ENCODE data around the gene RIPK1. TPM values are rescaled to one million over a fixed set of nuclear protein-coding genes. Genes with fewer than 3 reads are reported as not detected.
"Not testable (repeated sequence)": the region's sequence is repeated elsewhere in the genome, so short reads cannot be mapped to it uniquely, and the experiment has no call there.

The RIPK1 gene
- 20.1 TPM for total RNA-seq

- intact Hi-C loops (cut with DNase I): loop anchor here (1.0 to 5.0 kb wide), 4 partner anchors 50 to 1068 kb away; partner anchors contain the start of genes BPHL, TUBB2A and WRNIP1
Measured at GRCh38 chr6:3068329-3069214, at the start of gene RIPK1. TSS of gene RIPK1 (plus strand) at chr6:3068494. CDS start at chr6:3076824, 8,330 bp downstream.

GRCh38 chr6:3019065-3019464 is 49.2 kb upstream of the RIPK1 start:
- Histone ChIP-seq H3K4me3 (no peak overlapping the region), H3K4me1 (peaks cover under 1% of the 10 kb centered on the region in 2 donors), H3K27me3 (no peaks in the 10 kb centered on the region), H3K27ac (no peak overlapping the region), H3K9me3 (no peaks in the 10 kb centered on the region), H3K36me3 (peaks cover 10 to 40% of the 10 kb centered on the region in 2 donors)
- no peak for TF ChIP-seq CTCF (IDR thresholded peaks at IDR 0.05)
- no peak for DNase-seq (ENCODE audit: low spot score in 2 of 2)
- intact Hi-C loops (cut with DNase I): no loop called here

More at GRCh38 chr6:3068329-3069214, at the start of gene RIPK1:
- peak; percentile 74 to 95 for DNase-seq (ENCODE audit: low spot score in 2 of 2)
- Histone ChIP-seq H3K4me1 (peaks cover 8 to 19% of the 10 kb centered on the region in 2 donors), H3K36me3 (peaks cover 0 to under 1% of the 10 kb centered on the region in 2 donors), H3K27ac (peak within 1 kb of the TSS; percentile 96 to 98), H3K27me3 (no peaks in the 10 kb centered on the region), H3K9me3 (no peaks in the 10 kb centered on the region), H3K4me3 (peak within 1 kb of the TSS; percentile 77 to 85)
- peak in 2 of 3 experiments; percentile 26 to 46 for TF ChIP-seq CTCF (IDR thresholded peaks at IDR 0.05)

GRCh38 chr6:3019749-3020320 is 48.5 kb upstream of the RIPK1 start:
- peaks cover 9 to 33% of the 10 kb centered on the region in 2 donors for H3K36me3 ChIP-seq
- no peak for DNase-seq (ENCODE audit: low spot score in 2 of 2)
- H3K4me1 ChIP-seq: peaks cover 5 to 8% of the 10 kb centered on the region in 2 donors
- TF ChIP-seq CTCF (IDR thresholded peaks at IDR 0.05): no peak
- intact Hi-C loops (cut with DNase I): no loop called here
- no peak overlapping the region for H3K27ac ChIP-seq
- no peaks in the 10 kb centered on the region for H3K9me3 ChIP-seq
- no peaks in the 10 kb centered on the region for H3K27me3 ChIP-seq
- H3K4me3 ChIP-seq: no peak overlapping the region

GRCh38 chr6:3020976-3021598 is 47.2 kb upstream of the RIPK1 start:
- H3K27ac ChIP-seq; H3K9me3 ChIP-seq; intact Hi-C loops (cut with DNase I); H3K4me1 ChIP-seq; H3K4me3 ChIP-seq; DNase-seq (ENCODE audit: low spot score in 2 of 2); H3K27me3 ChIP-seq: not testable (repeated sequence)
- peaks cover 3 to 25% of the 10 kb centered on the region in 2 donors for H3K36me3 ChIP-seq

- peak overlapping the region; percentile 59 to 69 for H3K4me3 ChIP-seq
- H3K9me3 ChIP-seq: no peaks in the 10 kb centered on the region
- H3K4me1 ChIP-seq: peaks cover 5 to 9% of the 10 kb centered on the region in 2 donors
- peaks cover 0 to 10% of the 10 kb centered on the region in 2 donors for H3K36me3 ChIP-seq
- peak overlapping the region; percentile 77 to 90 for H3K27ac ChIP-seq
- H3K27me3 ChIP-seq: no peaks in the 10 kb centered on the region
- TF ChIP-seq CTCF (IDR thresholded peaks at IDR 0.05): no peak
- intact Hi-C loops (cut with DNase I): loop anchor here (2.0 kb wide), 1 partner anchor 22 kb away; no protein-coding TSS in a partner anchor
- no peak for DNase-seq (ENCODE audit: low spot score in 2 of 2)
Measured at GRCh38 chr6:3022765-3023662, 45.3 kb upstream of the RIPK1 start.

Measured in ascending aorta (tissue), 2 donors.